HG03108 (cell line): ENCODE data around the gene FGF22.
"Not testable (repeated sequence)": the region's sequence is repeated elsewhere in the genome, so short reads cannot be mapped to it uniquely, and the experiment has no call there.

Experiments
- ATAC-seq: cut with Tn5 transposase; IDR thresholded peaks from one replicate; pipeline ENCODE4 v1.9.1; 2021; ENCODE audit warnings: moderate library complexity; ENCODE audit not compliant: unreplicated experiment

The FGF22 gene

GRCh38 chr19:605061-605971, 34.4 kb upstream of the FGF22 start:
- not testable (repeated sequence) for ATAC-seq

DNA sequence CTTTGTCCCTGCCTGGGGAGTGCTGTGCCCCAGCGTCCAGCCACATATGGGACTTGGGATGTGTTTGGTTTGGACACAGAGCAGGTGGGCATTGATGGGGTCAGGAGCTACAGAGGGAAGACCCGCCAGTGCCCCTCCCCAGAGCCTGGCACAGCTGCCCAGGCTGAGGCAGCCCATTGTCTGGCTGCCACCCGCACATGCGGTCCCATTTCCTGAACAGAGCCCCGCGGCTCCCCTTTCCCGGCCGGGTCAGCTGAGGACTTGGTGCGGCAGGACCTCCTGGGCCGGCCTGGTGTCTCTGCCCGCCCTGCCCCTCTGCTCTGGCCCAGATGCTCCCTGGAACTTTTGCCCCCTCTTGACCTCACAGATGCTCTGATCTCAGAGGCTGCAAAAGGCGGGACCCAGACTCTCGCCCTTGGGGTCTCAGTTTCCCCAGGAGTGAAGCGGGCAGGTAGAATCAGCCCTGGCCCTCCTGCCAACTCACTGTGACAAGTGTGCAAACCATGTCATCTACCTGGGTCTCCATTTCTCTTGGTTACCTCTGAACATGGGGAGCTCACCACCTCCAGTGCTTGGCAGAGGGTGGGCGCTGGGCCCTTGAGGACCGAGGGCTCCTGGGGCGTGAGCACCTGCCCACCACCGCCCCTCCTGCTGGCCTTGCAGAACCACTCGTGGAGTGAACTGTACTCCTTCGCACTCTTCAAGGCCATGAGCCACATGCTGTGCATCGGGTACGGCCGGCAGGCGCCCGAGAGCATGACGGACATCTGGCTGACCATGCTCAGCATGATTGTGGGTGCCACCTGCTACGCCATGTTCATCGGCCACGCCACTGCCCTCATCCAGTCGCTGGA, 32.2 kb upstream of the FGF22 start:
- no peak for ATAC-seq

GRCh38 chr19:608155-609003, 31.3 kb upstream of the FGF22 start:
- no peak for ATAC-seq

- ATAC-seq, result no peak
Measured at GRCh38 chr19:609004-609346, 30.7 kb upstream of the FGF22 start.

DNA sequence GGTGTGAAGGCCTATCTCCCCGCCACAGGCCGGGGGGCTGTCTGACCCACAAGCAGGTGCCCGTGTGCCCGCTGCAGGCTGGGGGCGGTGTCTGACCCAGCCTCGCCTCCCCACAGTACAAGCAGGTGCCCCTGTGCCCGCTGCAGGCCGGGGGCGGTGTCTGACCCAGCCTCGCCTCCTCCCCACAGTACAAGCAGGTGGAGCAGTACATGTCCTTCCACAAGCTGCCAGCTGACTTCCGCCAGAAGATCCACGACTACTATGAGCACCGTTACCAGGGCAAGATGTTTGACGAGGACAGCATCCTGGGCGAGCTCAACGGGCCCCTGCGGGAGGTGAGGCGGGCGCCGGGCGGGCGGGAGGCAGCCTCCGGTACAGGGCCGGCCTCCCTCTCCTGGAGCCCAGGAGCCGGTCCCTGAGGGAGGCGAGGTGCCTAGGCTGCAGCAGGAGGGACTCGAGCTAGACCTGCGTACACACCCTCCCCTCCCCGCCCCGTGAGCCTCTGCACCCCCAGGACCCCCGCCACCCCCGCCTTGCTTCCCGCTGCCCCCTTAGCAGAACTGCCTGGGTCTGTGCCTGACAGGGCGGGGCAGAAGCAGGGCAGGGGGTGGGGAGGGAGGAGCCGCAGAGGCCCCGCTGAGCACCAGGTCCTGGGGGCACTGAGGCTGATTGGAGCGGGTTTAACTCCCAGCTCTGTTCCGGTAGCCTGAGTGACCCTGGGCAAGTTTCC, 29.4 kb upstream of the FGF22 start:
- ATAC-seq, result no peak

- ATAC-seq, result no peak
Measured at GRCh38 chr19:610801-611480, 28.7 kb upstream of the FGF22 start.

DNA sequence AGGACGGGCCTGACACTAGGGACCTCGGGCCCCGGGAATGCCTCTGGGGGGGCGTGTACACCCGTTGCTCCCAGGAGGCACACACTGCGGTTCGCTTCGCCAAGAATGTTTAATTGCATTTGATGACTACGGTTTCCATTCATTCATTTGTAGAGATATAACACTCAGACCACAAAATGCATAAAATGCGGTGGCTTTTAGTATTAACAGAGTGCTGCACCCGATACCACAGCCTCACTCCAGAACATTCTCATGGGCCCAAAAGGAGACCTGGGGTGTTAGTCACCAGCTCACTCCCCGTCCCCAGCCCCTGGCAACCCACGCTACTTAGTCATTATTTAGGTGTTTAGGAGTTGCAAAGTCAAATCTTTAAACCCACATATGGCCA, 28.2 kb upstream of the FGF22 start:
- ATAC-seq, result no peak

GRCh38 chr19:612941-613340, 26.7 kb upstream of the FGF22 start:
- ATAC-seq, result no peak

- no peak for ATAC-seq
Measured at GRCh38 chr19:613732-614567, 25.7 kb upstream of the FGF22 start.

- no peak for ATAC-seq
Measured at GRCh38 chr19:615619-616018, 24.1 kb upstream of the FGF22 start.

- ATAC-seq, result no peak
Measured at GRCh38 chr19:616062-616700, 23.5 kb upstream of the FGF22 start.

- ATAC-seq, result no peak
Measured at GRCh38 chr19:616747-617526, 22.7 kb upstream of the FGF22 start.

DNA sequence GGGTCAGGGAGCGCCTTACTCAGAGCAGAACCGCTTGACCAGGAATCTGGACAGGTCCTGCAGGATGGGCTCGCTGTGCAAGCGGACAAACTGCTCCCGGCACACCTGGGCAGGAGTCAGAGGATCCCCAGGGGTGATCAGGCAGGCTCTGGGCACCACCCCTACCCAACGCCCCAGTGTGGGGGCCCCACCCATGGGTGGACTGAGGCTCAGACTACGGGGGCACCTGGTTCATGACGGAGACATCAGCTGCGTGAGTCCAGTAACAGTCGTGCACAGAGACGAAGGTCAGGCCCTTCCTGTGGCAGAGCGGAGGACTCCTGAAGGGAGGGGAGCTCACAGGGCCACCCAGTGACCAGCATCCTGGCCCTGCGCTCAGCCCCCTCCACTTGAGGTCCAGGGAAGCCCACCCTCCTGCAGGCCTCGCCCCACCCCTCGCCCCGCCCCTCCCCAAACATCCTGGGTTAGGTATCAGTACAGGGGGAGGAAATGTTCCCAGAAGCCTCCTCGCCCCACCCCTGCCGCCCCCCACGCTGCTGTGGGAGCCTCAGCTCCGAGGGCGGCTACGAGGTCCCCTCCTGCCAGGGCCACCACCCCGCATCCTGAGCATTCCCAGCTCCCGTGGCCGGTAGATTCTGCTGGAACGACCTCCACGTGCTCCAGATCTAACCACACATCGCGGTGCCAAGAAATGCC, 22.0 kb upstream of the FGF22 start:
- ATAC-seq, result no peak

DNA sequence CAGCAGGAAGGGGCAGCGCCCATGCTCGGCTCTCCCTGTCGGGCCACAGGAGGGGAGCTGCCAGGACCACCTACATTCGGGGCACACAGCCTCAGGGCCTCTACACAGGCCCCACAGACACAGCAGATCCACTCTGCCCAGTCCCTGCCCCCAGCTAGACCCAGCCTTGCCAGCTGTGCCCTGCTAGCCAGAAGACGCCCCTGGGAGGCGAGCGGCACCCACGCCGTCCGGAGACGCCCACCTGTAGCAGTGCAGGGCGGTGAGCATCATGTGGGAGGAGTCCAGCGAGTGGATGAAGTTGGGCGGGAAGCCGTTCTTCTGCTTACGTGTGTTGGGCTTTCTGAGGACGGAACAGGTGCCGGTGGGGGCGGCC, 21.4 kb upstream of the FGF22 start:
- no peak for ATAC-seq

GRCh38 chr19:618674-619285, 20.9 kb upstream of the FGF22 start:
- ATAC-seq, result no peak

DNA sequence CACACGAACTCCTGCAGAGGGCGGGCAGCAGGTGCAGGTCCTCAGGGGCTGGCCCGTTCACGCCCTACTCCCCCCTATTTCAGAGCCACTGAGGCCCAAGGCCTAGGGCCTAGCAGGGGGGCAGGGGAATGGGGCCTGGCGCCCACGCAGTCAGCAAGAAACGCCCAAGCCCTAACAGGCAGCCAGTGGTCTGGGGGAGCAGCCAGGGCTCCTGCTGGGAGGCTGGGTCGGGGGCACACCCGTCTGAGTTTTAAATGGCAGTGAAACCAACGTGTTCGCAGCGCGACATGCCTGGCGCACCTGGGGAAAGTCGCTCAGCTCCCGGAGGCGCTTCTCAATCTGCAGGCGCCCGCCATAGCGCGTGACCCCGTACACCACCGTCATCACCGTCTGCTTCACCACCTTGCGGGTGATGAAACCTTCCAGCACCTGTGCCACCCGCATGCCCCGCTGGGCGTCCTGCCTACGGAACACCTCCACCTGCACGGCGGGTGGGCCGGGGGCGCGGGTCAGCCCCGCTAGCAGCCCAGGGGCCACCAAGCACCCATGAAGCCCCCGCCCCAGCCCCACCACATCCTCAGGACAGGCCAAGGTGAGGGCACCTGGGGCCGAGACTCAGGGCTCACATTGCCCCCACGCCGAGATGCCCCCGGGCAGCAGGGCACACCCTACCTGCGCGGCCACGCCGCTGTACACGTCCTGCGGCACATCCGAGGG, 20.2 kb upstream of the FGF22 start:
- ATAC-seq, result no peak
